HepG2 (cell line): ENCODE results near the gene ITGA6. TPM values are rescaled to one million over a fixed set of nuclear protein-coding genes. Genes with fewer than 3 reads are reported as not detected.

Source experiments
- ATAC-seq: fragments of 200-7000 bp; cut with Tn5 transposase; 3 replicates; pipeline ENCODE4 v1.9.1; 2020; ENCODE audit warnings: mild to moderate bottlenecking, moderate library complexity
- BruUV-seq: library from RNA; stranded (reverse); fragments of 400-500 nt; replicated peaks from 2 replicates; lab custom pipeline; 2021; lab: Mats Ljungman, UMichigan
- CTCF ChIA-PET: fragments of 300-600 bp; formaldehyde crosslinking; extraction: SDS; loops from one replicate; lab custom pipeline; 2021; ENCODE audit warnings: low total read pairs, inconsistent platforms, low intra/inter-chr PET ratio; lab: Yijun Ruan, JAX
- POLR2A ChIA-PET: fragments of 350-600 bp; sonication (Branson Sonifier 250); formaldehyde crosslinking; loops from one replicate; lab custom pipeline; 2020; ENCODE audit warnings: antibody characterized with exemption, inconsistent platforms; lab: Yijun Ruan, JAX
- DNase-seq: peaks from one replicate; pipeline ENCODE4 v3.0.0-alpha.2; 2015; ENCODE audit warnings: low spot score
- FAIRE-seq: peaks from 3 replicates; lab custom pipeline; 2011; peaks lifted over from hg19 to GRCh38; lab: Jason Lieb, UNC
- H2AFZ ChIP-seq: one replicate; pipeline ENCODE4 v1.6.1; 2011; ENCODE audit warnings: low read length, inconsistent platforms
- H3K27ac ChIP-seq: fragments of 300-600 bp; 3 replicates; pipeline ENCODE4 v1.8.0; 2011; ENCODE audit warnings: mixed run types, mild to moderate bottlenecking, mixed read lengths, low read length, inconsistent platforms; ENCODE audit not compliant: insufficient read depth; ENCODE audit errors: extremely low read length
- H3K27me3 ChIP-seq, 2 experiments: fragments of 200-600 bp in 1 of 2; 2 replicates in 1 of 2; 3 replicates in 1 of 2; pipeline versions ENCODE4 v1.6.0 to v1.8.0; 2011; ENCODE audit warnings: low read length in 2 of 2, mild to moderate bottlenecking in 2 of 2, moderate library complexity in 2 of 2, inconsistent platforms in 1 of 2; ENCODE audit not compliant: insufficient read depth in 2 of 2, control insufficient read depth in 1 of 2
- H3K36me3 ChIP-seq, 2 experiments: fragments of 200-600 bp in 1 of 2; replicated peaks in 1 of 2; 2 replicates in 1 of 2; 3 replicates in 1 of 2; pipeline versions ENCODE4 v1.5.1 to v1.8.0; 2011; ENCODE audit warnings: low read length in 2 of 2, inconsistent platforms in 1 of 2; ENCODE audit not compliant: insufficient read depth in 2 of 2, control insufficient read depth in 1 of 2
- H3K4me1 ChIP-seq: 2 replicates; pipeline ENCODE4 v1.5.1; 2012; ENCODE audit warnings: low read length, inconsistent platforms; ENCODE audit not compliant: insufficient read depth
- H3K4me2 ChIP-seq: 2 replicates; pipeline ENCODE4 v1.6.0; 2011; ENCODE audit warnings: low read depth, low read length, inconsistent platforms
- H3K4me3 ChIP-seq, 3 experiments: fragments of 200-600 bp in 1 of 3; sonication (generic), shearing (Covaris generic) in 1 of 3; replicated peaks in 1 of 3; 2 replicates each; pipeline ENCODE4 v1.5.1; 2011 to 2016; ENCODE audit warnings: low read length in 3 of 3, inconsistent platforms in 2 of 3, low read depth in 2 of 3, mild to moderate bottlenecking in 2 of 3, control low read depth in 1 of 3, mixed read lengths in 1 of 3; ENCODE audit not compliant: insufficient read depth in 1 of 3
- H3K79me2 ChIP-seq: one replicate; pipeline ENCODE4 v1.6.1; 2011; ENCODE audit warnings: low read length, inconsistent platforms; ENCODE audit not compliant: insufficient read depth
- H3K9ac ChIP-seq: 2 replicates; pipeline ENCODE4 v1.6.0; 2011; ENCODE audit warnings: mild to moderate bottlenecking, low read depth, low read length, inconsistent platforms; ENCODE audit not compliant: insufficient read depth
- H3K9me3 ChIP-seq: 2 replicates; pipeline ENCODE4 v1.5.1; 2012; ENCODE audit warnings: mild to moderate bottlenecking, low read length
- H4K20me1 ChIP-seq: 2 replicates; pipeline ENCODE4 v1.6.0; 2011; ENCODE audit warnings: inconsistent platforms, mild to moderate bottlenecking, low read length, moderate library complexity; ENCODE audit not compliant: insufficient read depth
- ASH2L ChIP-seq: fragments of 300-600, 200-600 bp; sonication (generic); IDR thresholded peaks from 2 replicates; pipeline ENCODE4 v1.7.0; 2017; ENCODE audit warnings: low read depth, mild to moderate bottlenecking, moderate library complexity, mixed read lengths, low read length; ENCODE audit not compliant: insufficient read length
- BRCA1 ChIP-seq: sonication (generic); formaldehyde crosslinking; IDR thresholded peaks from 2 replicates; pipeline ENCODE4 v1.4.0; 2020; ENCODE audit warnings: missing genetic modification reagents
- SETDB1 ChIP-seq: sonication (generic); formaldehyde crosslinking; IDR thresholded peaks from 2 replicates; pipeline ENCODE4 v1.5.1; 2020; ENCODE audit warnings: missing genetic modification reagents, mild to moderate bottlenecking, borderline replicate concordance
- TOPORS ChIP-seq: sonication (generic); formaldehyde crosslinking; IDR thresholded peaks from 2 replicates; pipeline ENCODE4 v1.8.0; 2023; ENCODE audit warnings: mild to moderate bottlenecking, missing genetic modification reagents
- ZBTB8A ChIP-seq: sonication (generic); formaldehyde crosslinking; IDR thresholded peaks from 2 replicates; pipeline ENCODE4 v1.4.0; 2020; ENCODE audit warnings: mild to moderate bottlenecking, low read depth, missing genetic modification reagents, borderline replicate concordance
- WGBS: methylation state at CpG from one replicate; pipeline ENCODE4 v1.1.6; 2017; ENCODE audit warnings: low lambda C conversion rate; 5-methylcytosine and 5-hydroxymethylcytosine counted together
- in situ Hi-C: cut with HindIII; loops from 2 replicates; pipeline ENCODE4 v1.10.0; 2017; ENCODE audit warnings: low pct_unique_long_range_greater_than_20kb; ENCODE audit not compliant: extremely low pct_ligation_motif_present
- intact Hi-C: fragments of 100-400 bp; cut with micrococcal nuclease; formaldehyde crosslinking; loops from one replicate; pipeline ENCODE4 v1.10.0; 2022; ENCODE audit not compliant: unreplicated experiment
- polyA plus RNA-seq, 8 experiments: library from polyadenylated mRNA; depleted of rRNA in 3 of 8; stranded (reverse) in 7 of 8; unstranded in 1 of 8; fragments of >200 nt; fragmentation: Illumina TruSeq in 4 of 8; extraction: Trizol in 4 of 8; gene quantifications; 2 replicates each; pipeline versions ENCODE4 v1.2.1 to v1.2.3, GENCODE V29; 2011 to 2016; ENCODE audit warnings: low read depth in 4 of 8, missing spikeins in 1 of 8, mixed read lengths in 1 of 8; ENCODE audit not compliant: insufficient read depth in 1 of 8
- total RNA-seq, 5 experiments: library from RNA; depleted of rRNA; stranded (reverse); fragments of >200 nt; fragmentation: Illumina TruSeq; extraction: Trizol; gene quantifications; 2 replicates each; pipeline ENCODE4 v1.2.3, GENCODE V29; 2016; ENCODE audit warnings: low read depth in 1 of 5
- TF ChIP-seq, protein P1 (sequence below): sonication (generic); formaldehyde crosslinking; IDR thresholded peaks from 2 replicates; pipeline ENCODE4 v1.5.1; 2020; ENCODE audit warnings: mild to moderate bottlenecking, missing genetic modification reagents

Gene ITGA6
- total and polyA plus RNA-seq, 2 of the 13 experiments (the other 11 are each of a cell fraction or from before 2014, with no cell fraction given): 24.0 to 92.5 TPM

- POLR2A ChIA-PET: no interaction called here
- BruUV-seq: no TSS peak
- ATAC-seq (no peak), FAIRE-seq (no peak), DNase-seq (no peak)
- TF ChIP-seq ZBTB8A: no peak
- in situ Hi-C loops: no loop called here
- CTCF ChIA-PET: no interaction called here
- Histone ChIP-seq H3K27me3 (peaks cover 2% of the 10 kb centered on the region in 2 experiments; a peak in 3 of 5 replicates), H3K4me2 (no peak overlapping the region), H2AFZ (no peak overlapping the region), H3K36me3 (no peaks in the 10 kb centered on the region), H3K79me2 (no peaks in the 10 kb centered on the region), H3K4me1 (no peaks in the 10 kb centered on the region), H3K4me3 (no peak overlapping the region), H3K9ac (no peak overlapping the region), H3K9me3 (peaks cover 16% of the 10 kb centered on the region), H4K20me1 (no peaks in the 10 kb centered on the region), H3K27ac (no peak overlapping the region)
- intact Hi-C loops: no loop called here
These were observed 91.6 kb downstream of the ITGA6 start for GRCh38 chr2:172518995-172519394.

DNA sequence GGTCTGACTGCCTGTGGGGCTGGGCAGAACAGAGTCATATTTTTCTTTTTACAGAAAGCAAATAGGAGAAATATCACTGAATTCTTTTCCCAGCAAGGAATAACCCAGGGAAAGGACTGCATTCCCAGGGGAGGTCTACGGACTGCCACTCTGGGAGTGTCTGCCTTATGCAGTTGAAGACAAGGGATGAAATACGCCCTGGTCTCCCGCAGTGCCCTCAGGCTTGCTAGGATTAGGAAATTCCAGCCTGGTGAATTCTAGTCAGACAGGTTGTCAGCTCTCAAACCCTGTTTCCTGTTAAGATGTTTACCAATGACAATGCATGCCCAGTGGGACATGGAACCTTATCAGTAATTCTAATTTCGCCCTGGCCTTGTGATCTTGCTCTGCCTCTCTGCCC lies 98.2 kb downstream of the ITGA6 start:
- FAIRE-seq: no peak
- no peak overlapping the region for H3K4me3 ChIP-seq
- no peak for ATAC-seq
- WGBS: 63% methylated on average over 4 of the region's 4 CpGs
- H3K9ac ChIP-seq: no peak overlapping the region
- H3K36me3 ChIP-seq: no peaks in the 10 kb centered on the region
- H2AFZ ChIP-seq: no peak overlapping the region
- no peaks in the 10 kb centered on the region for H3K79me2 ChIP-seq
- H4K20me1 ChIP-seq: no peaks in the 10 kb centered on the region
- H3K4me1 ChIP-seq: no peaks in the 10 kb centered on the region
- intact Hi-C loops (no loop called here), in situ Hi-C loops (no loop called here)
- no peak overlapping the region for H3K27ac ChIP-seq
- H3K9me3 ChIP-seq: peaks cover 25% of the 10 kb centered on the region
- no peak for DNase-seq
- TF ChIP-seq, protein P1, sequence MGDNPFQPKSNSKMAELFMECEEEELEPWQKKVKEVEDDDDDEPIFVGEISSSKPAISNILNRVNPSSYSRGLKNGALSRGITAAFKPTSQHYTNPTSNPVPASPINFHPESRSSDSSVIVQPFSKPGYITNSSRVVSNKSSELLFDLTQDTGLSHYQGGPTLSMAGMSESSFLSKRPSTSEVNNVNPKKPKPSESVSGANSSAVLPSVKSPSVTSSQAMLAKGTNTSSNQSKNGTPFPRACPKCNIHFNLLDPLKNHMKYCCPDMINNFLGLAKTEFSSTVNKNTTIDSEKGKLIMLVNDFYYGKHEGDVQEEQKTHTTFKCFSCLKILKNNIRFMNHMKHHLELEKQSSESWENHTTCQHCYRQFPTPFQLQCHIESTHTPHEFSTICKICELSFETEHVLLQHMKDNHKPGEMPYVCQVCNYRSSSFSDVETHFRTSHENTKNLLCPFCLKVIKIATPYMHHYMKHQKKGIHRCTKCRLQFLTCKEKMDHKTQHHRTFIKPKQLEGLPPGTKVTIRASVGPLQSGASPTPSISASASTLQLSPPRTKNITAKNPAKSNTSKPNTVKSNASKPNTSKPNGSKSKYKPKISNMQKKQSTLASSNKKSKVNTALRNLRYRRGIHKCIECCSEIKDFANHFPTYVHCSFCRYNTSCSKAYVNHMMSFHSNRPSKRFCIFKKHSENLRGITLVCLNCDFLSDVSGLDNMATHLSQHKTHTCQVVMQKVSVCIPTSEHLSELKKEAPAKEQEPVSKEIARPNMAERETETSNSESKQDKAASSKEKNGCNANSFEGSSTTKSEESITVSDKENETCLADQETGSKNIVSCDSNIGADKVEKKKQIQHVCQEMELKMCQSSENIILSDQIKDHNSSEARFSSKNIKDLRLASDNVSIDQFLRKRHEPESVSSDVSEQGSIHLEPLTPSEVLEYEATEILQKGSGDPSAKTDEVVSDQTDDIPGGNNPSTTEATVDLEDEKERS: peak; percentile 62; the same call in 1 of the 2 replicates
- TF ChIP-seq BRCA1: no peak
- 0 out of 2 replicates have a peak, but pooled peaks have one; percentile 25 for TF ChIP-seq TOPORS (CRISPR knock-in tag)
- TF ChIP-seq SETDB1 (CRISPR knock-in tag): peak; percentile 98
- no peak for TF ChIP-seq ASH2L
- TF ChIP-seq, all 625 proteins: peak for 3
- Histone ChIP-seq H3K27me3 (peaks cover 0 to 4% of the 10 kb centered on the region in 2 experiments; a peak in 2 of 5 replicates), H3K4me2 (no peak overlapping the region)
- ChIA-PET POLR2A (no interaction called here), CTCF (no interaction called here)
- BruUV-seq: no TSS peak
